T-helper 22 cell (primary cell): Measurements from ENCODE around the gene CSH2.

ENCODE experiments used
- DNase-seq: peaks from one replicate; pipeline ENCODE4 v3.0.0-alpha.2; 2020; ENCODE audit warnings: low read depth

The CSH2 gene

GRCh38 chr17:63834431-63835166, 38.9 kb downstream of the CSH2 start:
- DNase-seq, result peak; percentile 44

GRCh38 chr17:63833741-63834373, 39.6 kb downstream of the CSH2 start:
- DNase-seq, result no peak

- no peak for DNase-seq
Observed at GRCh38 chr17:63833026-63833740, 40.3 kb downstream of the CSH2 start.

GRCh38 chr17:63832455-63832854, 41.0 kb downstream of the CSH2 start:
- DNase-seq, result no peak

- no peak for DNase-seq
Observed at GRCh38 chr17:63832014-63832413, 41.5 kb downstream of the CSH2 start.

GRCh38 chr17:63831505-63831904, 42.0 kb downstream of the CSH2 start:
- no peak for DNase-seq

- no peak for DNase-seq
Observed at GRCh38 chr17:63830904-63831491, 42.5 kb downstream of the CSH2 start.

GRCh38 chr17:63830278-63830677, 43.2 kb downstream of the CSH2 start:
- DNase-seq, result no peak

GRCh38 chr17:63828936-63829335, 44.5 kb downstream of the CSH2 start:
- no peak for DNase-seq

- no peak for DNase-seq
Observed at GRCh38 chr17:63827801-63828221, 45.7 kb downstream of the CSH2 start.

- peak; percentile 94 for DNase-seq
Observed at GRCh38 chr17:63827002-63827800, 46.3 kb downstream of the CSH2 start, which contains the start of the genes FTSJ3 and PSMC5. Gene FTSJ3, minus strand, starts transcription at chr17:63827663. Its CDS starts 761 bp downstream, at chr17:63826902. Gene PSMC5, plus strand, starts transcription at chr17:63827431. Its CDS starts 60 bp downstream, at chr17:63827491.

GRCh38 chr17:63826468-63827001, 46.9 kb downstream of the CSH2 start:
- DNase-seq, result no peak

- DNase-seq, result no peak
Observed at GRCh38 chr17:63824362-63824761, 49.1 kb downstream of the CSH2 start.

GRCh38 chr17:63823659-63824331, 49.7 kb downstream of the CSH2 start:
- DNase-seq, result no peak

- no peak for DNase-seq
Observed at GRCh38 chr17:63822537-63822936, 50.9 kb downstream of the CSH2 start.
